Ectodermal cell (in vitro differentiated cells): ENCODE measurements around the gene CADM2.
"Not testable (repeated sequence)": the region's sequence is repeated elsewhere in the genome, so short reads cannot be mapped to it uniquely, and the experiment has no call there.

Experiments
- H3K27ac ChIP-seq: 2 replicates; pipeline ENCODE4 v1.7.0; 2013; ENCODE audit warnings: mild to moderate bottlenecking, low read depth, low read length; ENCODE audit not compliant: insufficient read depth, poor library complexity, severe bottlenecking
- H3K27me3 ChIP-seq: 2 replicates; pipeline ENCODE4 v1.7.0; 2013; ENCODE audit warnings: mild to moderate bottlenecking, low read length; ENCODE audit not compliant: insufficient read depth, control insufficient read depth, poor library complexity, severe bottlenecking
- H3K36me3 ChIP-seq: one replicate; pipeline ENCODE4 v1.7.0; 2013; ENCODE audit warnings: low read length; ENCODE audit not compliant: control insufficient read depth, insufficient read depth
- H3K4me1 ChIP-seq: one replicate; pipeline ENCODE4 v1.7.0; 2013; ENCODE audit warnings: low read length; ENCODE audit not compliant: control insufficient read depth, insufficient read depth
- H3K4me3 ChIP-seq: 2 replicates; pipeline ENCODE4 v1.7.0; 2013; ENCODE audit warnings: low read depth, low read length, control low read depth; ENCODE audit not compliant: insufficient read depth
- H3K9me3 ChIP-seq: 2 replicates; pipeline ENCODE4 v1.7.0; 2013; ENCODE audit warnings: mild to moderate bottlenecking, low read length, moderate library complexity; ENCODE audit not compliant: control insufficient read depth
- WGBS, 2 experiments: methylation state at CpG; one replicate each; pipeline ENCODE4 v1.1.7; 2013; ENCODE audit warnings: missing lambda C conversion rate in 2 of 2; 5-methylcytosine and 5-hydroxymethylcytosine counted together

CADM2 gene

GRCh38 chr3:85939074-85939482 lies 980.3 kb downstream of the CADM2 start:
- WGBS, 2 experiments = 66 to 76% methylated on average over 3 of the region's 3 CpGs
- H3K9me3 ChIP-seq = no peaks in the 10 kb centered on the region
- H3K27ac ChIP-seq = no peak overlapping the region
- H3K27me3 ChIP-seq = no peaks in the 10 kb centered on the region
- no peak overlapping the region for H3K4me3 ChIP-seq
- no peaks in the 10 kb centered on the region for H3K4me1 ChIP-seq
- H3K36me3 ChIP-seq = no peaks in the 10 kb centered on the region

- no peaks in the 10 kb centered on the region for H3K4me1 ChIP-seq
- WGBS, 2 experiments = no CpG with 5 or more reads among the region's 1 CpG
- H3K9me3 ChIP-seq = no peaks in the 10 kb centered on the region
- H3K27ac ChIP-seq = no peak overlapping the region
- H3K36me3 ChIP-seq = no peaks in the 10 kb centered on the region
- H3K27me3 ChIP-seq = no peaks in the 10 kb centered on the region
- no peak overlapping the region for H3K4me3 ChIP-seq
Measured at GRCh38 chr3:85950435-85950834, 991.6 kb downstream of the CADM2 start.

GRCh38 chr3:85960793-85961192 lies 1002.0 kb downstream of the CADM2 start:
- H3K4me1 ChIP-seq = no peaks in the 10 kb centered on the region
- H3K9me3 ChIP-seq = no peaks in the 10 kb centered on the region
- H3K27ac ChIP-seq = no peak overlapping the region
- no peak overlapping the region for H3K4me3 ChIP-seq
- H3K27me3 ChIP-seq = no peaks in the 10 kb centered on the region
- H3K36me3 ChIP-seq = no peaks in the 10 kb centered on the region

- no peak overlapping the region for H3K27ac ChIP-seq
- H3K4me1 ChIP-seq = no peaks in the 10 kb centered on the region
- no peaks in the 10 kb centered on the region for H3K36me3 ChIP-seq
- H3K27me3 ChIP-seq = no peaks in the 10 kb centered on the region
- H3K4me3 ChIP-seq = no peak overlapping the region
- no peaks in the 10 kb centered on the region for H3K9me3 ChIP-seq
- 92 to 98% methylated on average over 5 to 6 of the region's 6 CpGs for WGBS, 2 experiments
Measured at GRCh38 chr3:85977615-85978338, 1019.0 kb downstream of the CADM2 start.

- H3K36me3 ChIP-seq = no peaks in the 10 kb centered on the region
- H3K27me3 ChIP-seq = no peaks in the 10 kb centered on the region
- no peak overlapping the region for H3K4me3 ChIP-seq
- no peaks in the 10 kb centered on the region for H3K4me1 ChIP-seq
- no peaks in the 10 kb centered on the region for H3K9me3 ChIP-seq
- H3K27ac ChIP-seq = no peak overlapping the region
Measured at GRCh38 chr3:85979034-85979433, 1020.2 kb downstream of the CADM2 start.

- not testable (repeated sequence) for H3K36me3 ChIP-seq, H3K4me1 ChIP-seq, H3K27ac ChIP-seq, H3K9me3 ChIP-seq, H3K27me3 ChIP-seq, H3K4me3 ChIP-seq
- 89 to 90% methylated on average over 8 to 10 of the region's 10 CpGs for whole genome bisulfite sequencing, 2 experiments
Measured at GRCh38 chr3:85989581-85989980, 1030.8 kb downstream of the CADM2 start.

- no peaks in the 10 kb centered on the region for H3K9me3 ChIP-seq
- H3K4me3 ChIP-seq = no peak overlapping the region
- H3K27ac ChIP-seq = no peak overlapping the region
- H3K36me3 ChIP-seq = no peaks in the 10 kb centered on the region
- no peaks in the 10 kb centered on the region for H3K27me3 ChIP-seq
- H3K4me1 ChIP-seq = no peaks in the 10 kb centered on the region
- 100% methylated on average over 1 of the region's 1 CpG for WGBS, 2 experiments
Measured at GRCh38 chr3:86029590-86029989, 1070.8 kb downstream of the CADM2 start.

GRCh38 chr3:86037916-86038315 lies 1079.1 kb downstream of the CADM2 start:
- no peak overlapping the region for H3K4me3 ChIP-seq
- no peak overlapping the region for H3K27ac ChIP-seq
- no peaks in the 10 kb centered on the region for H3K4me1 ChIP-seq
- no peaks in the 10 kb centered on the region for H3K9me3 ChIP-seq
- no peaks in the 10 kb centered on the region for H3K27me3 ChIP-seq
- no peaks in the 10 kb centered on the region for H3K36me3 ChIP-seq

GRCh38 chr3:86046436-86047136 lies 1087.8 kb downstream of the CADM2 start:
- Histone ChIP-seq H3K4me3 (no peak overlapping the region), H3K27me3 (no peaks in the 10 kb centered on the region), H3K27ac (no peak overlapping the region), H3K9me3 (no peaks in the 10 kb centered on the region), H3K4me1 (no peaks in the 10 kb centered on the region), H3K36me3 (no peaks in the 10 kb centered on the region)
- 95 to 97% methylated on average over 4 of the region's 6 CpGs for WGBS, 2 experiments

GRCh38 chr3:86047161-86047560 lies 1088.4 kb downstream of the CADM2 start:
- WGBS, 2 experiments = 100% methylated on average over 1 of the region's 1 CpG; no CpG with 5 or more reads in 1 of the 2 experiments
- no peak overlapping the region for H3K4me3 ChIP-seq
- H3K36me3 ChIP-seq = no peaks in the 10 kb centered on the region
- no peaks in the 10 kb centered on the region for H3K27me3 ChIP-seq
- no peaks in the 10 kb centered on the region for H3K4me1 ChIP-seq
- no peak overlapping the region for H3K27ac ChIP-seq
- H3K9me3 ChIP-seq = no peaks in the 10 kb centered on the region
